Calu3 (cell line): ENCODE results near the gene CHD5. TPM values are rescaled to one million over a fixed set of nuclear protein-coding genes. Genes with fewer than 3 reads are reported as not detected.

Experiments
- BruUV-seq: library from RNA; stranded (reverse); fragments of 400-500 nt; replicated peaks from 2 replicates; lab custom pipeline; 2021; lab: Mats Ljungman, UMichigan
- CTCF ChIA-PET: fragments of 300-600 bp; sonication (Branson Sonifier 250); formaldehyde crosslinking; loops from one replicate; lab custom pipeline; 2022; ENCODE audit warnings: antibody characterized with exemption; lab: Charles Lee
- DNase-seq: peaks from one replicate; pipeline ENCODE4 v3.0.0; 2022
- H3K27ac Mint-ChIP-seq: one replicate; pipeline ENCODE4 v1.8.0; 2022; ENCODE audit warnings: mixed read lengths; ENCODE audit not compliant: unreplicated experiment
- H3K27me3 Mint-ChIP-seq: one replicate; pipeline ENCODE4 v1.8.0; 2022; ENCODE audit warnings: mixed read lengths; ENCODE audit not compliant: unreplicated experiment
- H3K36me3 Mint-ChIP-seq: one replicate; pipeline ENCODE4 v1.8.0; 2022; ENCODE audit warnings: mild to moderate bottlenecking, moderate library complexity, mixed read lengths; ENCODE audit not compliant: insufficient read depth, unreplicated experiment
- H3K4me1 Mint-ChIP-seq: one replicate; pipeline ENCODE4 v1.8.0; 2022; ENCODE audit warnings: mild to moderate bottlenecking, low read depth, mixed read lengths; ENCODE audit not compliant: unreplicated experiment
- H3K4me3 Mint-ChIP-seq: one replicate; pipeline ENCODE4 v1.8.0; 2022; ENCODE audit warnings: mild to moderate bottlenecking, low read depth, moderate library complexity, mixed read lengths; ENCODE audit not compliant: unreplicated experiment
- H3K9me3 Mint-ChIP-seq: one replicate; pipeline ENCODE4 v1.8.0; 2022; ENCODE audit warnings: low read depth, mixed read lengths; ENCODE audit not compliant: unreplicated experiment
- CTCF ChIP-seq: fragments of 200-600 bp; IDR thresholded peaks from one replicate; pipeline ENCODE4 v1.8.0; 2022; ENCODE audit warnings: antibody characterized with exemption; ENCODE audit not compliant: unreplicated experiment
- intact Hi-C: fragments of 100-400 bp; cut with micrococcal nuclease; formaldehyde crosslinking; loops from one replicate; pipeline ENCODE4 v1.10.0; 2022; ENCODE audit not compliant: unreplicated experiment
- total RNA-seq: library from RNA; stranded (reverse); gene quantifications from 2 replicates; pipeline ENCODE4 v1.2.3, GENCODE V29; 2022

Gene CHD5
- total RNA-seq, 1 experiment from 2014 or later: 0.28 TPM

GRCh38 chr1:6108476-6108875 is 71.6 kb downstream of the CHD5 start:
- no TSS peak for BruUV-seq
- no peak for TF ChIP-seq CTCF
- CTCF ChIA-PET: interaction anchor here (0.7 to 1.1 kb wide), 3 partner anchors 63 to 136 kb away, joined by 5 to 18 read pairs (median 7); no protein-coding TSS in a partner anchor
- H3K9me3 Mint-ChIP-seq: peaks cover 2% of the 10 kb centered on the region
- peaks cover 66% of the 10 kb centered on the region for H3K27me3 Mint-ChIP-seq
- H3K4me3 Mint-ChIP-seq: no peak overlapping the region
- no peak for DNase-seq
- no peaks in the 10 kb centered on the region for H3K4me1 Mint-ChIP-seq
- H3K27ac Mint-ChIP-seq: no peak overlapping the region
- no peaks in the 10 kb centered on the region for H3K36me3 Mint-ChIP-seq
- intact Hi-C loops: loop anchor here (2.0 kb wide), 2 partner anchors 62 to 136 kb away; partner anchors contain the start of gene HES3

GRCh38 chr1:6107409-6108356 is 72.4 kb downstream of the CHD5 start:
- intact Hi-C loops: loop anchor here (2.0 kb wide), 2 partner anchors 63 to 137 kb away; partner anchors contain the start of gene HES3

GRCh38 chr1:6106977-6107376 is 73.1 kb downstream of the CHD5 start:
- no peak for DNase-seq
- H3K9me3 Mint-ChIP-seq: no peaks in the 10 kb centered on the region
- intact Hi-C loops: no loop called here
- peaks cover 66% of the 10 kb centered on the region for H3K27me3 Mint-ChIP-seq
- no peaks in the 10 kb centered on the region for H3K36me3 Mint-ChIP-seq
- no peaks in the 10 kb centered on the region for H3K4me1 Mint-ChIP-seq
- CTCF ChIA-PET: no interaction called here
- no peak overlapping the region for H3K27ac Mint-ChIP-seq
- BruUV-seq: no TSS peak
- no peak overlapping the region for H3K4me3 Mint-ChIP-seq
- no peak for TF ChIP-seq CTCF

More at GRCh38 chr1:6107409-6108356, 72.4 kb downstream of the CHD5 start:
- BruUV-seq: no TSS peak
- Mint-ChIP-seq H3K36me3 (no peaks in the 10 kb centered on the region), H3K4me1 (no peaks in the 10 kb centered on the region), H3K27me3 (peaks cover 66% of the 10 kb centered on the region), H3K4me3 (no peak overlapping the region), H3K9me3 (no peaks in the 10 kb centered on the region), H3K27ac (no peak overlapping the region)
- no peak for DNase-seq
- CTCF ChIA-PET: no interaction called here
- TF ChIP-seq CTCF: no peak

GRCh38 chr1:6106321-6106731 is 73.8 kb downstream of the CHD5 start:
- CTCF ChIA-PET: interaction anchor here (1.5 to 1.7 kb wide), 2 partner anchors 53 to 139 kb away, joined by 3 to 8 read pairs; no protein-coding TSS in a partner anchor
- DNase-seq: no peak
- no peak for TF ChIP-seq CTCF
- H3K4me3 Mint-ChIP-seq: no peak overlapping the region
- H3K9me3 Mint-ChIP-seq: no peaks in the 10 kb centered on the region
- H3K4me1 Mint-ChIP-seq: no peaks in the 10 kb centered on the region
- no TSS peak for BruUV-seq
- intact Hi-C loops: no loop called here
- no peak overlapping the region for H3K27ac Mint-ChIP-seq
- H3K27me3 Mint-ChIP-seq: peaks cover 66% of the 10 kb centered on the region
- H3K36me3 Mint-ChIP-seq: no peaks in the 10 kb centered on the region
